DND-41 (cell line): Measurements from ENCODE around the gene SUN5.

Experiments
- CTCF ChIP-seq: IDR thresholded peaks from 2 replicates; pipeline ENCODE4 v1.5.1; 2012; ENCODE audit warnings: borderline replicate concordance, low read length, moderate library complexity, mild to moderate bottlenecking; ENCODE audit not compliant: poor library complexity, severe bottlenecking; ENCODE audit errors: extremely low read depth
- EZH2 ChIP-seq: IDR thresholded peaks from 3 replicates; pipeline ENCODE4 v1.6.1; 2012; ENCODE audit warnings: borderline replicate concordance, low read depth, mild to moderate bottlenecking, moderate library complexity, low read length, inconsistent platforms; ENCODE audit not compliant: severe bottlenecking

- no peak for TF ChIP-seq CTCF
- TF ChIP-seq EZH2: no peak
Measured at GRCh38 chr20:32943490-32944052, 60.7 kb downstream of the SUN5 start.
